DOHH2 (cell line): ENCODE data around the gene ALOXE3.
"Not testable (repeated sequence)": the region's sequence is repeated elsewhere in the genome, so short reads cannot be mapped to it uniquely, and the experiment has no call there.

Experiments used
- H3F3A ChIP-seq: fragments of 200-600 bp; sonication (generic), shearing (Covaris generic); 2 replicates; pipeline ENCODE4 v1.6.0; 2016; ENCODE audit warnings: antibody characterized with exemption, mild to moderate bottlenecking; ENCODE audit not compliant: control insufficient read depth, insufficient read depth
- H3K27ac ChIP-seq: fragments of 200-600 bp; sonication (generic); 2 replicates; pipeline ENCODE4 v1.5.1; 2014; ENCODE audit warnings: low read depth, mild to moderate bottlenecking, low read length, moderate library complexity
- H3K27me3 ChIP-seq: fragments of 200-600 bp; sonication (generic); 2 replicates; pipeline ENCODE4 v1.6.1; 2014; ENCODE audit warnings: mild to moderate bottlenecking, low read length, mixed read lengths; ENCODE audit not compliant: control insufficient read depth
- H3K36me3 ChIP-seq: fragments of 200-600 bp; sonication (generic); 2 replicates; pipeline ENCODE4 v1.6.1; 2014; ENCODE audit warnings: mild to moderate bottlenecking, low read length, moderate library complexity, mixed read lengths; ENCODE audit not compliant: control insufficient read depth
- H3K4me1 ChIP-seq: fragments of 200-600 bp; sonication (generic); 2 replicates; pipeline ENCODE4 v1.6.1; 2014; ENCODE audit warnings: mild to moderate bottlenecking, low read length, mixed read lengths; ENCODE audit not compliant: control insufficient read depth
- H3K4me2 ChIP-seq: fragments of 200-600 bp; sonication (generic); 2 replicates; pipeline ENCODE4 v1.6.0; 2014; ENCODE audit warnings: mild to moderate bottlenecking, low read length, moderate library complexity
- H3K4me3 ChIP-seq: fragments of 200-600 bp; sonication (generic); 2 replicates; pipeline ENCODE4 v1.5.1; 2014; ENCODE audit warnings: mild to moderate bottlenecking, low read length, mixed read lengths
- H3K79me2 ChIP-seq: fragments of 200-600 bp; sonication (generic); 2 replicates; pipeline ENCODE4 v1.6.1; 2014; ENCODE audit warnings: mild to moderate bottlenecking, low read length, mixed read lengths; ENCODE audit not compliant: control insufficient read depth
- H3K9me2 ChIP-seq: fragments of 200-600 bp; sonication (generic); replicated peaks from 2 replicates; pipeline ENCODE4 v1.6.1; 2014; ENCODE audit warnings: mild to moderate bottlenecking, low read length, mixed read lengths; ENCODE audit not compliant: control insufficient read depth
- H3K9me3 ChIP-seq: fragments of 200-600 bp; sonication (generic); 2 replicates; pipeline ENCODE4 v1.6.1; 2014; ENCODE audit warnings: antibody characterized with exemption, low read length, mixed read lengths; ENCODE audit not compliant: control insufficient read depth, insufficient read depth
- H4K20me1 ChIP-seq: fragments of 200-600 bp; sonication (generic); 2 replicates; pipeline ENCODE4 v1.6.0; 2014; ENCODE audit warnings: low read depth, mild to moderate bottlenecking, antibody characterized with exemption, low read length, moderate library complexity; ENCODE audit not compliant: control insufficient read depth, insufficient read depth
- CTCF ChIP-seq: fragments of 200-600 bp; sonication (generic); IDR thresholded peaks from one replicate; pipeline ENCODE4 v1.5.1; 2014; ENCODE audit warnings: antibody characterized with exemption, mild to moderate bottlenecking, low read depth, low read length; ENCODE audit not compliant: poor library complexity, severe bottlenecking
- EZH2phosphoT487 ChIP-seq: fragments of 200-600 bp; sonication (generic); IDR thresholded peaks from 2 replicates; pipeline ENCODE4 v1.6.1; 2017; ENCODE audit warnings: borderline replicate concordance, mild to moderate bottlenecking, antibody characterized with exemption, low read length, moderate library complexity, mixed read lengths

ALOXE3 gene

GRCh38 chr17:8063761-8064534 lies 54.4 kb downstream of the ALOXE3 start:
- Histone ChIP-seq H3F3A (no peaks in the 10 kb centered on the region), H3K27ac (no peak overlapping the region), H4K20me1 (no peaks in the 10 kb centered on the region), H3K4me2 (no peak overlapping the region), H3K79me2 (no peaks in the 10 kb centered on the region), H3K9me2 (no peaks in the 10 kb centered on the region), H3K4me3 (no peak overlapping the region), H3K9me3 (no peaks in the 10 kb centered on the region), H3K4me1 (peaks cover 14% of the 10 kb centered on the region), H3K27me3 (peaks cover 64% of the 10 kb centered on the region), H3K36me3 (no peaks in the 10 kb centered on the region)
- no peak for TF ChIP-seq CTCF
- TF ChIP-seq EZH2phosphoT487 = no peak

DNA sequence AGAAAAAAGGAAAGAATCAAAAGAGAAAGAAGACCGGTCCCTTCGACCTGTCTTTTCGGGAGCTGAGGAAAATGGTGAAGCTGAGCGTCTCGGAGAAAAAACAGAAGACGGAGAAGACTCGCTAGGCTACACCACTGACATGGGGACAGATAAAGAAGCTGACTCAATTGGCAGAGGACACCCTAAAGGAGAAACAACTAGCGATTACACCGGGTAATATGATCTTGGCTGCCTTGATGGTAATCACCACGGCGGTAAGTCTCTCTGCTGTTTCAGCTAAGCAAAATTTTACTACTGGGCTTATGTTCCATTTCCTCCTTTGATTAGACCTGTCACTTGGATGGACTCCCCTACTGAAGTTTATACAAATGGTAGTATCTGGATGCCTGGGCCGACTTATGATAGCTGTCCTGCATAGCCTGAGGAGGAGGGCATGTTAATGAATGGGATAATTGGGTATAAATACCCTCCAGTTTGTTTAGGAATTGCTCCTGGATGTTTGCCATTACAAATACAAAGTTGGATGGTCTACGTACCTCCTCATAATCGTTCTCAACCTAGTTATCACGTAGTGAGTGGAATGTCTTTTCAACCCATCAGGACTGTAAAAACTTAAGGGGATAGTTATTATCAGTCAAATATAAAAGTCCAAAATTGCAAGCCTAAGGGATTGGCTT lies 55.4 kb downstream of the ALOXE3 start:
- no peaks in the 10 kb centered on the region for H3K9me2 ChIP-seq
- no peaks in the 10 kb centered on the region for H3K36me3 ChIP-seq
- H3K4me1 ChIP-seq = peaks cover 19% of the 10 kb centered on the region
- no peaks in the 10 kb centered on the region for H3K79me2 ChIP-seq
- no peaks in the 10 kb centered on the region for H3K9me3 ChIP-seq
- H3F3A ChIP-seq = no peaks in the 10 kb centered on the region
- H3K4me2 ChIP-seq = no peak overlapping the region
- H4K20me1 ChIP-seq = no peaks in the 10 kb centered on the region
- H3K27me3 ChIP-seq = peaks cover 67% of the 10 kb centered on the region
- no peak overlapping the region for H3K4me3 ChIP-seq
- TF ChIP-seq CTCF (no peak), EZH2phosphoT487 (no peak)
- no peak overlapping the region for H3K27ac ChIP-seq

- TF ChIP-seq EZH2phosphoT487 (no peak), CTCF (no peak)
- Histone ChIP-seq H3K36me3 (no peaks in the 10 kb centered on the region), H3K27me3 (peaks cover 64% of the 10 kb centered on the region), H3K4me3 (no peak overlapping the region), H3K4me1 (peaks cover 24% of the 10 kb centered on the region), H3F3A (no peaks in the 10 kb centered on the region), H4K20me1 (no peaks in the 10 kb centered on the region), H3K9me3 (no peaks in the 10 kb centered on the region), H3K79me2 (no peaks in the 10 kb centered on the region), H3K27ac (no peak overlapping the region), H3K4me2 (no peak overlapping the region), H3K9me2 (no peaks in the 10 kb centered on the region)
Observed at GRCh38 chr17:8062435-8062806, 55.9 kb downstream of the ALOXE3 start.

- H3K4me3 ChIP-seq, H3F3A ChIP-seq, H4K20me1 ChIP-seq, H3K4me2 ChIP-seq, H3K9me3 ChIP-seq, H3K36me3 ChIP-seq, H3K27ac ChIP-seq, H3K79me2 ChIP-seq, H3K9me2 ChIP-seq: not testable (repeated sequence)
- H3K4me1 ChIP-seq = peaks cover 30% of the 10 kb centered on the region
- peaks cover 59% of the 10 kb centered on the region for H3K27me3 ChIP-seq
Observed at GRCh38 chr17:8061851-8062250, 56.5 kb downstream of the ALOXE3 start.
